ENCODE measurements around the gene MRPL46. TPM values are rescaled to one million over a fixed set of nuclear protein-coding genes. Genes with fewer than 3 reads are reported as not detected.
"Not testable (repeated sequence)": the region's sequence is repeated elsewhere in the genome, so short reads cannot be mapped to it uniquely, and the experiment has no call there.

MRPL46 gene
- total RNA-seq, 1 experiment from 2014 or later: 38.3 TPM

DNA sequence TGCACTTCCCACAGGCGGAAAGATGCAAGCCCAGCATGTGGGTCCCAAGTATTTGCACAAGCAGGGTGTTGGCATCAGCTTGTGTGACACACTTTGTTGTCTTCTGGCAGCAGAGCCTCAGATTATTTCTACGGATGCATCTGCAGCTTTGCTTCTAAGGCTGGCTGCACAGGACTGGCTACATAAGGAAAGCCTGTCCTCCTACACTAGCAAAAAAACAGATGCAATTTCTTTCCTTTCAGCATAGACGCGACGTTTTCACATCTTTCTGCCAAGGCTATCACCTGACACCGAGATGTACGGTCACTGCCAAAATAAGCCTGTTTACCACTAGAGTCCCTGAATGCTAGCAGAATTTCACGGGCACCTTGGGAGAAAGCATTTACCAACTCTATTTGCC, 13.8 kb upstream of the MRPL46 start:
- DNase-seq (ENCODE audit: extremely low read depth, low read depth): no peak

DNA sequence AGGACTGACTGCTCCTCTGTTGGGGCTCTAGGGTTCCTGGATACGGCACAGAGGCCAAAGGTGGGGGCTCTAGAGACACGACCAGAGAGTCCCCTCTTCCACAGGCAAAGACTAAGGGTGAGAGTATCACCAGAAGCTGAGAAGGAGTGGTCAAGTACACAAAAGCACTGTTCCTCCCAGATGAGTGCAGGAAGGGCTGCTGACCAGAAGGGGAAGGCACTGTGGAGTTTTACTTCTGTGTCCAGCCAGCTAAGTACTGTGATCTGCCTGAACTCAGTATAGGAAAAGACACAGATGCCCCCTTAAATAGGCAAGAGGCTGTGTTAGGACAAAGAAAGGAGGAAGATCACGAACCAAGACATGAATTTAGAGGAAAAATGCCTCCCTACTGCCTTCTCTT, 12.0 kb upstream of the MRPL46 start:
- DNase-seq (ENCODE audit: extremely low read depth, low read depth): no peak

DNA sequence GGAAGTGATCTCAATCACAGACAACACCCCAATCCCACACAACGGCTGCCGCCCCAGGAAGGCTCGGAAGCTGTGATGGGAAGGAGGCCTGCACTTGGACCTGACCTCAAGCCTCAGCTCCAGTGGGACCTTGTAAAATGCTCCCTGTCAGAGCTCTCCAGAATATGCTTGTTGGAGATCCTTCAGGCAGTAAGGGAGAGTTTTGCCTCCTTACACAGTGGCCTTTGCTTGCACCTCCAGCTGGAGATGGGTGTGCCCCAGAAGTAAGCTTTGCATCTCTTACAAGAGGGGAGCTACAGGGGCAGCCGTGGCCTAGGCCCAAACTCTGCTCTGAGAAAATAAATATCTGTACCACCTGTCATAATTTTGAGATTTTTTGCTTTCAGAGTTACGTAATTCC, 10.7 kb upstream of the MRPL46 start:
- no peak for DNase-seq (ENCODE audit: extremely low read depth, low read depth)

GRCh38 chr15:88477126-88477525, 9.9 kb upstream of the MRPL46 start:
- DNase-seq (ENCODE audit: extremely low read depth, low read depth): no peak

- DNase-seq (ENCODE audit: extremely low read depth, low read depth): peak; percentile 40
Measured at GRCh38 chr15:88476635-88477060, 9.5 kb upstream of the MRPL46 start.

- DNase-seq (ENCODE audit: extremely low read depth, low read depth): not testable (repeated sequence)
Measured at GRCh38 chr15:88473661-88474293, 6.6 kb upstream of the MRPL46 start.

GRCh38 chr15:88472225-88472624, 5.0 kb upstream of the MRPL46 start:
- DNase-seq (ENCODE audit: extremely low read depth, low read depth): no peak

GRCh38 chr15:88470625-88471372, 3.6 kb upstream of the MRPL46 start:
- no peak for DNase-seq (ENCODE audit: extremely low read depth, low read depth)

- no peak for DNase-seq (ENCODE audit: extremely low read depth, low read depth)
Measured at GRCh38 chr15:88469321-88469720, 2.1 kb upstream of the MRPL46 start.

DNA sequence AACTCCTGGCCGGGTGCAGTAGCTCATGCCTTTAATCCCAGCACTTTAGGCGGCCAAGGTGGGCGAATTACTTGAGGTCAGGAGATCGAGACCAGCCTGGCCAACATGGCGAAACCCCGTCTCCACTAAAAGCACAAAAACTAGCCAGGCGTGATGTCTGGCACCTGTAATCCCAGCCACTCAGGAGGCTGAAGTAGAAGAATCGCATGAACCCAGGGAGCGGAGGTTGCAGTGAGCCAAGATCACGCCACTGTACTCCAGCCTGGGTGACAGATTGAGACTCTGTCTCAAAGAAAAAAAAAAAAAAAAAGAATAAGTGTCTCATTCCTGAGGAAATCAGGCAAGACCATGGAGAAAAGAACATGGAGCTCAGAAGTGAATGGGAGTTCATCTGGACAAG, 1.5 kb upstream of the MRPL46 start:
- not testable (repeated sequence) for DNase-seq (ENCODE audit: extremely low read depth, low read depth)

GRCh38 chr15:88467935-88468528, 844 bp upstream of the MRPL46 start:
- DNase-seq (ENCODE audit: extremely low read depth, low read depth): no peak

GRCh38 chr15:88465633-88466224, 1.5 kb downstream of the MRPL46 start:
- DNase-seq (ENCODE audit: extremely low read depth, low read depth): no peak

GRCh38 chr15:88463870-88464532, 3.2 kb downstream of the MRPL46 start:
- no peak for DNase-seq (ENCODE audit: extremely low read depth, low read depth)

- DNase-seq (ENCODE audit: extremely low read depth, low read depth): no peak
Measured at GRCh38 chr15:88456733-88457132, 10.5 kb downstream of the MRPL46 start.

DNA sequence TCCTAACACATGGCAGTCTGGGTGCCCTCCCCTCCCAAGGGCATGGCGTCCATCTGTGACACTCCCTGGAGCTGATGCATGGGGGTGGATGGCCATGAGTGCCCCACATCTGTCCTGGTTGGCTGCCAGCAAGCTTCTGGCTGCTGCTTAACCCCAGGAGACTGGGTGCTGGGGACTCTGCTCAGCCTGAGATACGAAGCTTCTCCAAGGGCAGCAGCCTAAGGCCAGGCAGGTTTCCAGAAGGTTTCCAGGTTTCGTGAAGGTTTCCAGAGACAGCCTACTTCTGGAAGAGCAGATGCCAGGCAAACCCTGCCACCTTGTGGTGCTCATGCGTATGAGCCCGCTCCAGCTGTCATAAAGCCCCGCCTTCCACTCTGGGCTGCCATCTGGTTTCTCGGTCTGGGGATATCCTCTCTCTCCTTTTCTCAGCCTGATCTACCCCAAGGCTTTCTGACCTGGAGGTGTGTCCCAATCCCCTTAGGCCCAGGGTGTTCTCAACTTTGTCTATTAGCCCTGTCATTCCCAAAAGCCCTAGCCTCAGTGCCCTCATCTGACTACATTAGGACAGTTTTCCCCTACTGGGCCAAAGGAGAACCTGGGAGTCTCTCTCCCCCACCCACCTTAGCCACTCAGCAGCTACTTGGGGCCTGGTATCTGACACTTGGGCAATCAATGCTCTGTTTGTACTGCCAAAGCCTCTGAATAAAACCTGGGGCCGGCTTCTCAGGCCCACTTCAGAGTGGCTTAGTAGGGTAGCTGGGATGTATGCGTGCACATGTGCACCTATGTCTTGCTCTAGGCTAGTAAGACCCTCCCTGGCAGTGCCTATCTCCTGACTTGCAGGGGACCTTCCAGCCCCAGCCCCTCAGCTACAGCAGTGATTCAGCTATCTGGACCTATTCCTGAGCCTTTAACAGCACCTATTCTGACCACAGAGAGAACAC, 12.0 kb downstream of the MRPL46 start:
- DNase-seq (ENCODE audit: extremely low read depth, low read depth): peak; percentile 62

GRCh38 chr15:88454236-88454635, 13.0 kb downstream of the MRPL46 start:
- DNase-seq (ENCODE audit: extremely low read depth, low read depth): no peak

DNA sequence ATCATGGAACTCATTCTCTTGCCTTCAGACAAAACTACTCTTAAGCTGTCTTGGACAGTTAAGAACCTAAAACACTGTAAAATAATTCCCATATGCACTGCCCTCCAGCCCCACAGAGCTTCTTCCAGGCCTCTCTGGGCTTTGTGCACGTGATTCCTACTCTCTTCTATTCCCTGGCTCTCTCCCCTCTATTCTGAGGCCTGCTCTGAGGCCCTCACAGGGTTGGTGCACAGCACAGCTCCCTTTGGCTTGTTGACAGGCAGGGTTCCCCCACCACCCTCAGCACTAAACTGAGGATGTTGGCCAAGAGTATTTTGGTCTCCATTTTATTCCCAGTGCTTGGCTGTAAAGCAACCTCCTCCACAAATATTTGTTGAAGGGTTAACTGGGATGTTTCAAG, 13.5 kb downstream of the MRPL46 start:
- DNase-seq (ENCODE audit: extremely low read depth, low read depth): no peak

GRCh38 chr15:88450125-88450798, 16.9 kb downstream of the MRPL46 start:
- DNase-seq (ENCODE audit: extremely low read depth, low read depth): peak; percentile 59

DNA sequence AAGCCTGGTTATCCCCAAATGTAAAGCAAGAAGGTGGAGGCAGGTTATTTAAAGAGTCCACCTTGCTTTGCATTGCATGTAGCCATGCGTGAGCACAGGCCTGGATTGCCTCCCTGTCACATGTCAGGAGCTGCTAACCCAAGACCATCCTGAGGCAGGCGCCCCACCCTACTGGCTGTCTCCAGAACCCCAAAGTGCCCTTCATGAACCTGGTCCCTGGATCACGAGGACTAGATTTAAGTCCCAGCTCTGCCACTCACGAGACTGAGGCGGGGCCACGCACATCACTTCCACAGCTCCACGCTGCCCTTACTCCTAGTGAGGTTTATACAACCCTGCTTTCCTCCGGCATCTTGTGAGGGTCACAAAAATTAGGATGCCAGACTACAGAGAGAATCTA, 17.6 kb downstream of the MRPL46 start:
- no peak for DNase-seq (ENCODE audit: extremely low read depth, low read depth)
